Cardiac septum (tissue), 1 donor: ENCODE data around the gene MAGI3. TPM values are rescaled to one million over a fixed set of nuclear protein-coding genes. Genes with fewer than 3 reads are reported as not detected.
"Not testable (repeated sequence)": the region's sequence is repeated elsewhere in the genome, so short reads cannot be mapped to it uniquely, and the experiment has no call there.

Source experiments
- DNase-seq: peaks from one replicate; pipeline ENCODE4 v3.0.0-alpha.2; 2020; ENCODE audit warnings: low spot score
- intact Hi-C: fragments of 100-400 bp; cut with DNase I; formaldehyde crosslinking; loops from one replicate; pipeline ENCODE4 v1.14.0; 2022
- total RNA-seq: library from RNA; stranded (reverse); fragmentation: NEBNext Ultra II Directional; extraction: Animal tissue kit (Norgen Biotek cat#: 25700); gene quantifications from one replicate; pipeline ENCODE4 v1.2.1, GENCODE V29; 2021
- donor health status: DM: no; HTN: no; CAD: no.

MAGI3 gene
- total RNA-seq, 1 donor from 2014 or later = 8.6 TPM

GRCh38 chr1:113493533-113493932 is 103.2 kb downstream of the MAGI3 start:
- intact Hi-C loops = no loop called here
- DNase-seq = no peak

GRCh38 chr1:113505357-113505756 is 115.0 kb downstream of the MAGI3 start:
- intact Hi-C loops = no loop called here
- DNase-seq = no peak

- intact Hi-C loops = no loop called here
- no peak for DNase-seq
Observed at GRCh38 chr1:113507552-113508214, 117.4 kb downstream of the MAGI3 start.

- intact Hi-C loops = no loop called here
- DNase-seq = no peak
Observed at GRCh38 chr1:113508364-113509164, 118.2 kb downstream of the MAGI3 start.

GRCh38 chr1:113509766-113510165 is 119.5 kb downstream of the MAGI3 start:
- DNase-seq, intact Hi-C loops: not testable (repeated sequence)

GRCh38 chr1:113511269-113511668 is 121.0 kb downstream of the MAGI3 start:
- no peak for DNase-seq
- intact Hi-C loops = no loop called here

GRCh38 chr1:113515498-113515897 is 125.2 kb downstream of the MAGI3 start:
- no peak for DNase-seq
- intact Hi-C loops = no loop called here

GRCh38 chr1:113517346-113517745 is 127.0 kb downstream of the MAGI3 start:
- intact Hi-C loops = no loop called here
- DNase-seq = no peak

GRCh38 chr1:113517983-113518382 is 127.7 kb downstream of the MAGI3 start:
- intact Hi-C loops = no loop called here
- no peak for DNase-seq

GRCh38 chr1:113519556-113519955 is 129.2 kb downstream of the MAGI3 start:
- intact Hi-C loops = no loop called here
- DNase-seq = no peak

- intact Hi-C loops = no loop called here
- DNase-seq = no peak
Observed at GRCh38 chr1:113530021-113530420, 139.7 kb downstream of the MAGI3 start.

- intact Hi-C loops = no loop called here
- no peak for DNase-seq
Observed at GRCh38 chr1:113531321-113531720, 141.0 kb downstream of the MAGI3 start.

GRCh38 chr1:113533061-113533460 is 142.7 kb downstream of the MAGI3 start:
- intact Hi-C loops = no loop called here
- no peak for DNase-seq

- no peak for DNase-seq
- intact Hi-C loops = no loop called here
Observed at GRCh38 chr1:113534130-113534817, 144.0 kb downstream of the MAGI3 start.

- intact Hi-C loops = no loop called here
- DNase-seq = no peak
Observed at GRCh38 chr1:113534875-113535274, 144.6 kb downstream of the MAGI3 start.

GRCh38 chr1:113536182-113536780 is 146.0 kb downstream of the MAGI3 start:
- DNase-seq = no peak
- intact Hi-C loops = no loop called here

GRCh38 chr1:113538225-113538624 is 147.9 kb downstream of the MAGI3 start:
- intact Hi-C loops = no loop called here
- DNase-seq = no peak

- no peak for DNase-seq
- intact Hi-C loops = no loop called here
Observed at GRCh38 chr1:113540335-113540734, 150.0 kb downstream of the MAGI3 start.

- intact Hi-C loops = no loop called here
Observed at GRCh38 chr1:113541106-113541505, 150.8 kb downstream of the MAGI3 start.

GRCh38 chr1:113542221-113542701 is 151.9 kb downstream of the MAGI3 start:
- no peak for DNase-seq
- intact Hi-C loops = no loop called here

More at GRCh38 chr1:113541106-113541505, 150.8 kb downstream of the MAGI3 start:
- DNase-seq = no peak
